A549 (cell line): ENCODE results near the gene HDC. TPM values are rescaled to one million over a fixed set of nuclear protein-coding genes. Genes with fewer than 3 reads are reported as not detected.

Experiments used
- ATAC-seq, 2 experiments: fragments of 200-7000 bp in 1 of 2; fragments of >200 bp in 1 of 2; cut with Nextera tagmentation in 1 of 2; cut with Tn5 transposase in 1 of 2; 3 replicates each; pipeline versions ENCODE4 v1.8.0 to v1.9.1; 2018 to 2020; ENCODE audit warnings: mild to moderate bottlenecking in 1 of 2, moderate library complexity in 1 of 2
- CTCF ChIA-PET: fragments of 300-600 bp; sonication (Branson Sonifier 250); formaldehyde crosslinking; extraction: SDS; loops from one replicate; lab custom pipeline; 2021; ENCODE audit warnings: antibody characterized with exemption, inconsistent platforms; lab: Yijun Ruan, JAX
- POLR2A ChIA-PET: fragments of 350-600 bp; formaldehyde crosslinking; extraction: SDS; loops from one replicate; lab custom pipeline; 2021; ENCODE audit warnings: antibody characterized with exemption, inconsistent platforms; lab: Yijun Ruan, JAX
- DNase-seq, 2 experiments: peaks; one replicate each; pipeline versions ENCODE4 v3.0.0 to v3.0.0-alpha.2; 2011 to 2016; ENCODE audit warnings: low read depth in 1 of 2, low spot score in 1 of 2
- FAIRE-seq: peaks from 2 replicates; lab custom pipeline; 2011; peaks lifted over from hg19 to GRCh38; lab: Jason Lieb, UNC
- H3K27ac ChIP-seq, 2 experiments: fragments of >200 bp; sonication (Bioruptor Twin); formaldehyde crosslinking; 3 replicates each; pipeline ENCODE4 v1.5.1; 2016 to 2017
- H3K4me1 ChIP-seq: fragments of >200 bp; sonication (Bioruptor Twin); formaldehyde crosslinking; 3 replicates; pipeline ENCODE4 v1.6.1; 2016
- H3K4me2 ChIP-seq: fragments of >200 bp; sonication (Bioruptor Twin); formaldehyde crosslinking; 3 replicates; pipeline ENCODE4 v1.6.1; 2016
- H3K4me3 ChIP-seq: fragments of >200 bp; sonication (Bioruptor Twin); formaldehyde crosslinking; 3 replicates; pipeline ENCODE4 v1.5.1; 2016
- H3K9me3 ChIP-seq: fragments of >200 bp; sonication (Bioruptor Twin); formaldehyde crosslinking; 3 replicates; pipeline ENCODE4 v1.6.1; 2016
- BCL3 ChIP-seq: fragments of >200 bp; sonication (Bioruptor Twin); formaldehyde crosslinking; IDR thresholded peaks from 3 replicates; pipeline ENCODE4 v1.6.1; 2016
- BHLHE40 ChIP-seq: IDR thresholded peaks from 2 replicates; pipeline ENCODE4 v1.6.1; 2012; ENCODE audit warnings: low read depth, low read length, inconsistent platforms
- CHD4 ChIP-seq: fragments of 200-600 bp; sonication (generic); IDR thresholded peaks from 2 replicates; pipeline ENCODE4 v1.6.1; 2016; ENCODE audit warnings: antibody characterized with exemption, mild to moderate bottlenecking, borderline replicate concordance
- ESRRA ChIP-seq: fragments of 150-350 bp; IDR thresholded peaks from 2 replicates; pipeline ENCODE4 v1.6.1; 2014; ENCODE audit warnings: mild to moderate bottlenecking, low read length, borderline replicate concordance
- FOXS1 ChIP-seq: fragments of 250-450 bp; sonication (Bioruptor Pico); IDR thresholded peaks from 2 replicates; pipeline ENCODE4 v1.5.0; 2020; ENCODE audit warnings: mild to moderate bottlenecking, moderate library complexity
- GATA3 ChIP-seq: IDR thresholded peaks from 2 replicates; pipeline ENCODE4 v1.6.1; 2012; ENCODE audit warnings: borderline replicate concordance
- HEYL ChIP-seq: fragments of 250-450 bp; sonication (Bioruptor Pico); IDR thresholded peaks from 2 replicates; pipeline ENCODE4 v1.8.0; 2021; ENCODE audit warnings: mild to moderate bottlenecking, moderate library complexity
- HMGXB4 ChIP-seq: fragments of 250-450 bp; sonication (Bioruptor Pico); IDR thresholded peaks from 2 replicates; pipeline ENCODE4 v1.5.0; 2021; ENCODE audit warnings: mild to moderate bottlenecking, moderate library complexity, borderline replicate concordance
- JUN ChIP-seq, 2 experiments: fragments of >200 bp; sonication (Bioruptor Twin); formaldehyde crosslinking; IDR thresholded peaks; 2 replicates in 1 of 2; 3 replicates in 1 of 2; pipeline ENCODE4 v1.6.1; 2016 to 2017
- JUNB ChIP-seq: fragments of >200 bp; sonication (Bioruptor Twin); formaldehyde crosslinking; IDR thresholded peaks from 2 replicates; pipeline ENCODE4 v1.6.1; 2016
- MAX ChIP-seq: IDR thresholded peaks from 2 replicates; pipeline ENCODE4 v1.6.1; 2012
- MAZ ChIP-seq: fragments of 150-350 bp; IDR thresholded peaks from 2 replicates; pipeline ENCODE4 v1.6.1; 2014; ENCODE audit warnings: antibody characterized with exemption, low read depth, low read length, borderline replicate concordance
- NPAS2 ChIP-seq: fragments of 250-450 bp; sonication (Bioruptor Pico); IDR thresholded peaks from 2 replicates; pipeline ENCODE4 v1.8.0; 2022; ENCODE audit warnings: mild to moderate bottlenecking, moderate library complexity, borderline replicate concordance
- POLR2A ChIP-seq: IDR thresholded peaks from 2 replicates; pipeline ENCODE4 v1.6.1; 2012; ENCODE audit warnings: mild to moderate bottlenecking, low read length
- RARB ChIP-seq: fragments of 250-450 bp; sonication (Bioruptor Pico); IDR thresholded peaks from 2 replicates; pipeline ENCODE4 v1.8.0; 2021; ENCODE audit warnings: mild to moderate bottlenecking, moderate library complexity
- REST ChIP-seq: fragments of 200-600 bp; sonication (generic); IDR thresholded peaks from 2 replicates; pipeline ENCODE4 v1.6.1; 2016; ENCODE audit warnings: antibody characterized with exemption, mild to moderate bottlenecking, moderate library complexity
- SMC3 ChIP-seq: fragments of >200 bp; sonication (Bioruptor Twin); formaldehyde crosslinking; IDR thresholded peaks from 3 replicates; pipeline ENCODE4 v1.6.1; 2018; ENCODE audit warnings: inconsistent platforms
- ZC3H11A ChIP-seq: fragments of 450-650 bp; IDR thresholded peaks from 2 replicates; pipeline ENCODE4 v1.6.1; 2014; ENCODE audit warnings: antibody characterized with exemption, mild to moderate bottlenecking
- ZFP36 ChIP-seq: fragments of 450-650 bp; IDR thresholded peaks from 2 replicates; pipeline ENCODE4 v1.6.1; 2014; ENCODE audit warnings: borderline replicate concordance; ENCODE audit not compliant: partially characterized antibody
- ZNF302 ChIP-seq: fragments of 250-450 bp; sonication (Bioruptor Pico); IDR thresholded peaks from 2 replicates; pipeline ENCODE4 v1.9.0; 2021; ENCODE audit warnings: inconsistent platforms, mild to moderate bottlenecking, moderate library complexity
- ZSCAN20 ChIP-seq: fragments of 250-450 bp; sonication (Bioruptor Pico); IDR thresholded peaks from 2 replicates; pipeline ENCODE4 v1.8.0; 2022; ENCODE audit warnings: mild to moderate bottlenecking, moderate library complexity
- WGBS: methylation state at CpG from one replicate; pipeline ENCODE4 v1.1.6; 2017; ENCODE audit errors: missing lambda C conversion rate; 5-methylcytosine and 5-hydroxymethylcytosine counted together
- polyA plus RNA-seq, 4 experiments: library from polyadenylated mRNA; depleted of rRNA in 3 of 4; stranded (reverse); fragments of >200 nt; fragmentation: RNase III in 1 of 4; extraction: RNeasy Plus Mini Kit Qiagen cat#74134 plus additional on column Dnase treatment in 1 of 4; gene quantifications; 2 replicates in 3 of 4; 3 replicates in 1 of 4; pipeline ENCODE4 v1.2.3, GENCODE V29; 2011 to 2017

The HDC gene
- polyA plus RNA-seq, 2 of the 4 experiments (the other 2 are of a cell fraction) = 0.09 to 0.13 TPM

GRCh38 chr15:50248994-50249582, 16.4 kb downstream of the HDC start:
- H3K4me1 ChIP-seq = peaks cover 4% of the 10 kb centered on the region; the same call in 1 of the 3 replicates
- DNase-seq (no peak), FAIRE-seq (no peak), ATAC-seq (no peak)
- H3K4me2 ChIP-seq = no peak overlapping the region
- no peaks in the 10 kb centered on the region for H3K9me3 ChIP-seq
- TF ChIP-seq ESRRA (no peak), HEYL (CRISPR knock-in tag) (no peak), GATA3 (no peak), NPAS2 (no peak), FOXS1 (no peak), REST (no peak), JUNB (no peak)
- WGBS = 83% methylated on average over 4 of the region's 4 CpGs
- ChIA-PET CTCF (interaction anchor here (1.2 kb wide), 1 partner anchor 10 kb away, joined by 3 read pairs; no protein-coding TSS in a partner anchor), POLR2A (no interaction called here)
- H3K4me3 ChIP-seq = no peak overlapping the region
- no peak overlapping the region for H3K27ac ChIP-seq

GRCh38 chr15:50247819-50248655, 17.5 kb downstream of the HDC start:
- POLR2A ChIA-PET = no interaction called here

More at GRCh38 chr15:50247819-50248655, 17.5 kb downstream of the HDC start:
- Histone ChIP-seq H3K9me3 (no peaks in the 10 kb centered on the region), H3K27ac (0 out of 6 replicates have a peak overlapping the region, but pooled peaks of 1 of the 2 experiments have one; percentile 3), H3K4me1 (peaks cover 4% of the 10 kb centered on the region; the same call in 1 of the 3 replicates), H3K4me3 (no peak overlapping the region), H3K4me2 (no peak overlapping the region)
- CTCF ChIA-PET = interaction anchor here (0.5 to 1.2 kb wide), 5 partner anchors 9 to 214 kb away, joined by 3 to 4 read pairs (median 3); no protein-coding TSS in a partner anchor
- FAIRE-seq = no peak
- no peak for DNase-seq
- 72% methylated on average over 14 of the region's 14 CpGs for WGBS
- TF ChIP-seq ZSCAN20 (CRISPR knock-in tag) (no peak), MAZ (no peak), ZC3H11A (no peak), BCL3 (no peak), SMC3 (no peak), RARB (CRISPR knock-in tag) (no peak), ZFP36 (no peak), CHD4 (no peak), JUN (IDR thresholded peaks at IDR 0.05) (no peak), POLR2A (no peak), ZNF302 (CRISPR knock-in tag) (no peak), MAX (no peak), HEYL (CRISPR knock-in tag) (no peak), BHLHE40 (no peak), HMGXB4 (CRISPR knock-in tag) (no peak)
- no peak for ATAC-seq
